ENCODE data around the gene ABLIM1. TPM values are rescaled to one million over a fixed set of nuclear protein-coding genes. Genes with fewer than 3 reads are reported as not detected.

Gene ABLIM1
- total RNA-seq, 1 experiment from 2014 or later, result 62.1 TPM

- TF ChIP-seq STAT6 (CRISPR knock-in tag; conservative IDR thresholded peaks at IDR 0.05; ENCODE audit: low read depth), result no peak
These were observed 120.3 kb downstream of the ABLIM1 start (continued) for GRCh38 chr10:114537736-114538135.

- peaks cover 24% of the 10 kb centered on the region for H3K4me1 Mint-ChIP-seq
- H3K36me3 Mint-ChIP-seq, result peaks cover 4% of the 10 kb centered on the region
- no peak for TF ChIP-seq AR (CRISPR knock-in tag; IDR thresholded peaks at IDR 0.05)
- TF ChIP-seq ZNF512 (CRISPR knock-in tag; IDR thresholded peaks at IDR 0.05; ENCODE audit: borderline replicate concordance), result no peak
- no peak for TF ChIP-seq JUN (CRISPR knock-in tag; IDR thresholded peaks at IDR 0.05)
- TF ChIP-seq MYBL2 (CRISPR knock-in tag; IDR thresholded peaks at IDR 0.05), result no peak
- no peak for TF ChIP-seq EMX1 (CRISPR knock-in tag; IDR thresholded peaks at IDR 0.05)
- TF ChIP-seq NR3C1 (CRISPR knock-in tag; conservative IDR thresholded peaks at IDR 0.05; ENCODE audit: low read depth), result no peak
- no peak for TF ChIP-seq SOX15 (CRISPR knock-in tag; IDR thresholded peaks at IDR 0.05)
- TF ChIP-seq ATF1 (CRISPR knock-in tag; IDR thresholded peaks at IDR 0.05), result no peak
- H3K27me3 Mint-ChIP-seq (ENCODE audit: low read depth), result peaks cover 11% of the 10 kb centered on the region
- peaks cover 4% of the 10 kb centered on the region for H3K9me3 Mint-ChIP-seq
- no peak overlapping the region for H3K27ac Mint-ChIP-seq
- POLR2A ChIA-PET, result no interaction called here
- CTCF ChIA-PET, result no interaction called here
- ATAC-seq (no peak), DNase-seq (ENCODE audit: low spot score) (no peak)
- H3K4me3 Mint-ChIP-seq, result no peak overlapping the region
These were observed 123.5 kb downstream of the ABLIM1 start for GRCh38 chr10:114534571-114534981.

- H3K27ac Mint-ChIP-seq, result no peak overlapping the region
- ChIA-PET POLR2A (no interaction called here), CTCF (no interaction called here)
- no peak overlapping the region for H3K4me3 Mint-ChIP-seq
- H3K27me3 Mint-ChIP-seq (ENCODE audit: low read depth), result 0 out of 2 replicates have a peak, but pooled peaks cover 3% of the 10 kb centered on the region
- peaks cover 2% of the 10 kb centered on the region for H3K4me1 Mint-ChIP-seq
- ATAC-seq (no peak), DNase-seq (ENCODE audit: low spot score) (no peak)
- H3K36me3 Mint-ChIP-seq, result peaks cover 4% of the 10 kb centered on the region
- peaks cover 4% of the 10 kb centered on the region for H3K9me3 Mint-ChIP-seq
- TF ChIP-seq TEAD1 (CRISPR knock-in tag; IDR thresholded peaks at IDR 0.05), result no peak
- no peak for TF ChIP-seq ZNF263 (CRISPR knock-in tag; IDR thresholded peaks at IDR 0.05; ENCODE audit: low read depth)
- no peak for TF ChIP-seq NR1H2 (CRISPR knock-in tag; IDR thresholded peaks at IDR 0.05)
- no peak for TF ChIP-seq AFF4 (CRISPR knock-in tag; IDR thresholded peaks at IDR 0.05; ENCODE audit: borderline replicate concordance)
- no peak for TF ChIP-seq ZNF396 (CRISPR knock-in tag; IDR thresholded peaks at IDR 0.05; ENCODE audit: borderline replicate concordance)
- no peak for TF ChIP-seq JAZF1 (CRISPR knock-in tag; IDR thresholded peaks at IDR 0.05)
- no peak for TF ChIP-seq GTF2I (CRISPR knock-in tag; conservative IDR thresholded peaks at IDR 0.05)
- no peak for TF ChIP-seq SMAD4 (CRISPR knock-in tag; IDR thresholded peaks at IDR 0.05)
- TF ChIP-seq NFE2L1 (CRISPR knock-in tag; IDR thresholded peaks at IDR 0.05), result no peak
- TF ChIP-seq RORB (CRISPR knock-in tag; IDR thresholded peaks at IDR 0.05), result no peak
- TF ChIP-seq MAX (CRISPR knock-in tag; IDR thresholded peaks at IDR 0.05), result no peak
These were observed 125.8 kb downstream of the ABLIM1 start for GRCh38 chr10:114532226-114532625.
